ENCODE data around the gene ACOXL.

Gene ACOXL

DNA sequence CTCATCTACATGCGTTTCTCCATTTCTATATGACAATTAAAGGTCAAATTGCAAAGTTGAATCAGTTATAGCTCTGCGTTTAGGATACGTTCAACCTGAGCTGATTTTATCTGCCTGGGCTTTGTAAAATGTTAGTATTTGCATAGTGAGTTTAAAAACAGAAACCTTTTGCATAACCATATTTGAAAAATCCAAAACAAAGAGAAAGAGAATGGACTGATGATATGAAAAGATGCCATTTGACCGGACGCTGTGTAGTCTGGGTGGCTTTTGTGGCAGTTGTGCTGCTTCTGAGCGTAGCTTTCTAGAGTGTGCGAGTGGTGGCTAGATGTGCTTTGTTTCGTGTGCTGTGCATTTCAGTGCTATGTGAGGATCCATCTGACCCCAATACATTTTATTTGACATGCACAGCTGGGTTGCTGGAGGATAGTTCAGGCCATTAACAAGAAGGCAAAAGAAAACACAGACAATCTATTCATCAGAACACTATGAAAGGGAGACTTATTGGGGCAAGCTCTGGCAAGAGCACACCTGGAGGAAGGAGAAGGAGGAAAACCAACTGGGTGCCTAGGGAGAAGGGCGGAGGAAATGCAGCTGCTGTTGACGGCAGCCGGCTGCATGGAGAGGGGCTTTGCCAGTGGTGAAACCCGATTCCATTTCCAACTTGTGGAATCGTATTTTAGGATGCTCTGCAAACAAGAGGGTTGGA lies 126.8 kb downstream of the ACOXL start:
- FAIRE-seq: no peak

DNA sequence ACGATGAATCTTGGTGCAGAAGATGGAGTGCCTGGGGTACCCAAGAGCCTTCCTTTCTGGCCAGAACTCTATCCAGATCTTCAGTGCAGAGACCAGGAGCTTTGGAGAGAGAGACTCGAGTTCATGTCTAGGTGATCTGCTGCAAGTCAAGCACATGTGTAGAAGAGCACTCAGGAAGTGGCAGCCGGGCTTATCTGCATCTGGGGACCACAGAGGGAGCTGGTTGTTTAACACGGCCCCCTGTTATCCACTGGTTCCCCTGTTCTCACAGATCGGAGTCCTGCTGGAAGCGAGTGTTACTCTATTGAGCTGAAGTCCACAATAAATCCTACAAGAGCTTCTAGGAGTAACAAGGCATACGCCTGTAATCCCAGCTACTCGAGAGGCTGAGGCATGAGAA lies 128.3 kb downstream of the ACOXL start:
- no peak for FAIRE-seq

DNA sequence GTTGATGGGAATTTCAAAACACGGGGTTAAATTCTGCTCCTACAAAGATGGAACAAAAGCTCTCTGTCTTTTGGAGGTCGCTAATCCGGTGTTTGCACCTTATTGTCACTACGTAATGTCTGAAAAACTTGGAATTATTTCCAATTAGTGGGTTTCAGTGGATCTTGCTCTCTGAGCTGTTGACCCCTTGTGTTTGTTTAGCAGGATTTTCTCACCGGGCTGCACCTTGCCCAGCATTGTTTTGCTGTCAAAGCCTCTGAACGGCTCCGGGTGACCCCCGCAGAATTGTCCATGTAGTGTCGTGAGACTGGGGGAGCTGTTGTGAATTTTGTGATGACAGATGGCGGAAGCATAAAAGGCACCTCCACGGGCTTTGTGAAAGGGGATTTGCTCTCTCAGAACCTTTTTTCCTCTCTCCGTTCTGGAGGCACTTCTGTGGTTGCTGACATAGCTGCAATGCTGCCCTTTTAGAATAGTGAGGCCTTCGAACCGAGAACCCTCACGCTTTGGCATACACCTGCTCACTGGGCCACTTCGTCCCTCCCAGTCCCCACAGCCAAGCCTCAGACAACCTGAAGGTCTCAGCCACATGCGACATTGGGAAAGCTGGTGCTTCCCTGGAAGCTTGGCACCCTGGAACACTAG lies 129.4 kb downstream of the ACOXL start:
- FAIRE-seq: no peak

DNA sequence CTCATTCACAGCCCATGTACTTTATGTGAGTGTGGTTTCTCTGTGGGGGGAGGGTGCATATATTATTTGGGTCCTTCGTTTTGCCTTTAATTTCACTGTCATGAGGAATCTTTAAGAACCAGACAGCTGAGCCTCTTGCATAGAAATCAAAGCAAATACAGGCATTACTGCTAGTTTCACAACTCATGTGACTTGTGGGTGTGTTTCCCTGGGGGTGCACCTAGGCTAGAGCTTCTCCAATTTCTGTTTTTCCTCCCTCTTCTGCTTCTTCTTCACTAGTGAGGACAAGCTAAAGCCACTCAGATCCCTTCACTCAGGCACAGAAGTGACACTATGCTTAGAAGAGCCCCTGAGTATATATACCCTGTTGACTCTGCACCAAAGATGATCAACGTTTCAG lies 131.4 kb downstream of the ACOXL start:
- FAIRE-seq: no peak

DNA sequence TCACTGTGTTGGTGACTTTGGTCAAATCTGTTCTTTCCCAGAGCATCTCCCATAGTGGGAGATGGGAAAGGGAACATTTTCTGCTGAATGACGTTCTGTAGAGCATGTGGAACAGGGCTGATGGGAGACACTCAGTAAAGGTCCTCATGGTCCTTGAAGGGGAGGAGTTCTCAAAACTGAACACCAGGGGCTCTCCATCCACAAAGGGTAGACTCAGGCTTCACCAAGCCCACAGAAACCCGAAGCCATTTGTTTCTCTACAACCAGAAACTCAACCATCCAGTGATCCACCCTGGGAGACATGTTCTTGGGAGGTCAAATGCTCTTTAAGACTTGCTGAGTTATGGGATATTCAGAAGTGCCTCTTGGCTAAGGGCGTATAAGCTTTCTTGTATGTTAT lies 131.8 kb downstream of the ACOXL start:
- no peak for FAIRE-seq

DNA sequence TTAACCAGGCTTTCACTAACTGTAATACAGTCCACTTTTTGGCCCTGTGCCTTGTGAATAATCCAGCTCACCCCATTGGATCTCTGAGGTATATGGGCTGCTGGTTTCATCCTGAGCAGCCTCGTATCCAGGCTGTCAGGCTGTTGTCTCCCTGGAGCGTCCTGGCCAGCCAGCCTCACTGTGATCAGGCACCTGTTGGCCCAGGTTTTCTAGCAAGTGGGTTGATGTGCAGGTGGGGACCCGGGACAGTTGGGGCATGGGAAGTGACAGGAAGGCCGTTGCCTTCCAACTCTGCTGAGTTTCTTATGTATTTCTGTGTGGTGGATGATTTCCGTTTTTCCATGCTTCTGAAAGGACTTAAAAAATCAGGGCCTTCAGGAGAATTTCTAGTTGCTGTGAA lies 132.4 kb downstream of the ACOXL start:
- no peak for FAIRE-seq

DNA sequence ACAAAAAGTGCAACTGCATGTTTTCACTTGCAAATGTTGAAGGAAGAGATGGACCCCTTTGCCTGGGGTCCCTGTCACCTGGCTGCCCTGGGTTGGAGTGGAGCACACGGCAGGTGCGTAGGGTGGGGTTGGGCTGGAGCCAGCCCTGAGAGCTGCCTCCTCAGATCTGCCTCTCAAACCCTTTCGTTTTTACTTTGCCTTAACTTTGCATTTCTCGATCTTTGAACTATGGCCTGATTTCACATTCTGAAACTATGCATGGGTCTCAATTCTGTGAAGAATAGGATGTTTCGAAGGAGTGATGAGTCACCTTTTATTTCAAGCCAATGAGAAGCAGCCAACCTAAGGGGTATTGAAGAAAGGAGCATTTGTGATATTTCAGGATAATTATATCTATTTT lies 132.8 kb downstream of the ACOXL start:
- FAIRE-seq: no peak

DNA sequence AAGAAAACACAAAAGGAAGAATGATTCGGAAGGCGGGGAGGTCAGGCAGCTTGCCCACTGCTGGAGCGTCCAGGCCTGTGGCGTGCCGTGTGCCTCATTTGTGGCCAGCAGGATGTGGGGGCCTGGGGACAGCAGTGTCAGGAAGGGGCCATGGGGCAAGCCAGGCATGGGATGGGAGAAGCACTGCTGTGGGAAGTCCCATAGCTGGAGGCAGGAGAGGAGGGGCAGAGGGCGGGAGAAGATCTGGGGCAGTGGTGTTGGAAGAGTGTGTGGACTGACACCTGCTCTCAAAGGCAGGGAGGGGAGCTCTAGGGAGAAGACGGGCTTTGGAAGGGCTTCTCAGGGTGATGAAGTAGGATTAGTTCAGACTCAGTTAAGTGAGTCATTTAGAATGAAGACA lies 133.7 kb downstream of the ACOXL start:
- FAIRE-seq: no peak

DNA sequence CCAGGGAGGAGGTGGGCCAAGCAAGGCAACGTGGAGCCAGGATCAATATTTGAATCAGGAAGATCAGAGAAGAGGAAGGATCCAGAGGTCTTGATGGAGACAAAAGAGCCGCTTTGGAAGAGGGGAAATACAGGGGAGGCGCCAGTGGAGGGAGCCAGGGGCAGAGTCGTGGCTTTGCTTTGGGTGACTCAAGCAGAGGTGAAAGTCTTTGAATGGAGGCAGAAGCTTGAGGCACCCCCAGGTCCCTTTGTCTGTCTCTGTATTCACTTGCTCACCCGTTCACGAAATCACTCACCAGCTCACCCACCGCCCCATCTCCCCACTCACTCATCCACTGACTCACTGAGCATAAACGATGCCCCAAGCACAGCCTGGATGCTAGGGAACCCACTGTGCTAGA lies 134.1 kb downstream of the ACOXL start:
- FAIRE-seq: no peak

DNA sequence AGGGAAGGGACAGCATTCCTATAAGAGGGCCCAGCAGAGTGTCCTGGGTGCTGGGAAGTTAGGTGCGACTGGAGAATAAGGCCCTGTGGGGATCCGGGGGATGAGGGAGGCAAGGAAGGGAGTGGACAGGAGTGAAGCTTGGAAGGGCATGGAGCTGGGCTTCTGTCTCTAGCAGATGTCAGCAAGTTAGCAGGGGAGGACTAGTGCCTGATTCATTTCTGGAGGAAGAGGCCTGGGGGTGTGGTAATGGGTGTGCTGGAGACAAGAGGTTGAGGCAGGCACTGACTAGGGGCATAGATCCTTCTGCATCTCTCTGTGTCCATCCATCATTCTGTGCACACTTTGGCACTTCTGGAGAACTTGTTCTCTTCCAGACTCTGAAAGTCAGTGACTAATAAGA lies 134.7 kb downstream of the ACOXL start:
- no peak for FAIRE-seq

DNA sequence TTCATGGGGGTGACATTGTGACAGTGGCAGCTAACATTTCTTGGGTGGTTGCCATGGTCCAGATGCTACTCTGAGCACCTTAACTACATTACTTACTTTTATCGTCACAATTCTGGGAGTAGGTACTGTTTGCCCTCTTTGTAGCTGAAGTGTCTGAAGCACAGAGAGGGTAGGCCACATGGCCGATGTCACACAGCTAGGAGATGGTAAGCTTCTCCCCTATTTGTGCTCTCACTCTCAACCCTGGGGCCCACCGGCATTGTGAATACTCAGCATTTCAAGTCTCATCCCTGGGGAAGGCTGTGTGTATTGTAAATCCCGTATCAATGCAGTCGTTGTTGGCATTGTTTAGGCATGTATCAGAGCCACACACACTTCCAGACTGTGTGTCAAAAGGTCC lies 136.6 kb downstream of the ACOXL start:
- FAIRE-seq: no peak

DNA sequence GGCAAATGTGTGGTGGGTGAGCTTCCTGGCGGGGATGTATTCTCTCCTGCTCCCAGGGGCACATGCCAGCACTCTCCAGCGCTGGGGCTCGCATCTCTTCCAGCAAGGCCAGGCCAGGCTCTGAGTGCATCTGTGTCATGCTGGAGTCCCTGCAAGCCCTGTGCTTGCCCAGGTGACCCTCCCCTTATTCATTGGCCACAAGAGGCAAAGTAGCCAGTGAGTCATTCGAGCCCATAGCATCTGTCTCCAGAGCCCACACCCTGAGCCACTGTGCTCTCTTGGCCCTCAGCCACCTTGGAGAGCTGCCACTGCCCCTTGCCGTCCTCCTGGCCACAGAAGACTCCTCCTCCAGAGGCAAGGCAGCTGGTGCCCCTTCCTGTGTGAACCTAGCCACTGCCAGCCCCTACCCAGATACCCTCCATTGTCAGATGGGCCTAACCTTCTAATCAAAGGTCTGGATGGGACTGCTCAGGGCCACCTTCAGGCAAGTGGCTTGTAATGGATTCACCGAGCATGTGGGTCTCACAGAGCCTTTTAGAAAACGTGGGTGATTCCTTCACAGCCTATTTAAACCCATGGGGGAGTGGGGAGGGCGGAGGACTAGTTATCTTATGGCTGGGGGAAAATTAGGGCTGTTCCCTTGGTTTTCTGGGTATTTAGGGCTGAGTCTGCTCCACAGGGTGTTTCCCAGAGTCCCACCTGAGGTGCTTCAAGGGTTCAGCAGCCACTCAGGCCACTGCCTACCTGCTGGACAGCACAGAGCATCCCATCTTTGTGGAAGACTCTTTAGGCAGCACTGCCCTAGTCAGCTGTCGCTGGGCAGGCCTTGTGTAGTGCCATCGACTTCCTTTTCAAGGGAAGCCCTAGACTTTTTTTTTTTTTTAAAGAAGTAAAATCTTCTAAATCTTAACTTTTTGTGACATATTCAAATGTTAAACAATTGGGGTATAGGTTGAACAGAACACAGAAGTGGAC lies 137.4 kb downstream of the ACOXL start:
- no peak for FAIRE-seq

DNA sequence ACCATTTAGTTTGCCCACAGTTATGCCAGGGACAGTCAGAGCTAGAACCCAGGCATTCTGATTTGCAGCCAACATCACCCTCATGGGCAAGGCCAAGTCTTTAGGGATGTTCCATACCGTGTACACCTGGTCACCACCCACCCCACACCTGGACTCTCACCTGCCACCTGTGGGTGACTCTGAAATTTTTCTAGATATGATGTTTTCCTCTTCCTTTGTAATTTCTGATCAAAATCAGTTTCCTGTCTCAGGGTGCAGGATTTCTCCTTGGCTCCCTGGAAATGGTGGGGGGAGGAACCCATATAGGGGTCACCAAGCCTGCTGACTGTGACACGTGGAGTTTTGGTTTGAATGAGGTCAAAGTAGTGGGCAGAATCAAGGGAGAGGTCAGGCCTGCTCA lies 138.2 kb downstream of the ACOXL start:
- FAIRE-seq: no peak

DNA sequence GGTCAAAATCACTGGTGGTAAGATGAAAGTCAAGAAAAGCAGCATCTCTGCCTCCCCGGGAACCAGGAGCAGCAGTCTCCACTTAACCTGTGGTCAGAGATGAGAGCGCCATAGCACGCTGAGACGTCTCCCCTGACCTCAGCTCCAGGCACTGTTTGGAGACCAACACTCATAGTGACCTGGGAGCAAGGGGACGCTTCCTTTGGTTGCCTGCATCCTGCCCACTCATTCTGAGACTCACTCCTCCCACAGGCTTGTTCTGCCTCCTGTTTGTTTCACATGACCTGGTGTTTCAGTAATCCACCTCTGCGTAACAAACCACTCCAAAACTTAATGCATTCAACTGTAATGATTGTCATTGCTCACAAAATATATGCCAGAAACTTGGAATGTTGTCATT lies 139.3 kb downstream of the ACOXL start:
- FAIRE-seq: no peak

DNA sequence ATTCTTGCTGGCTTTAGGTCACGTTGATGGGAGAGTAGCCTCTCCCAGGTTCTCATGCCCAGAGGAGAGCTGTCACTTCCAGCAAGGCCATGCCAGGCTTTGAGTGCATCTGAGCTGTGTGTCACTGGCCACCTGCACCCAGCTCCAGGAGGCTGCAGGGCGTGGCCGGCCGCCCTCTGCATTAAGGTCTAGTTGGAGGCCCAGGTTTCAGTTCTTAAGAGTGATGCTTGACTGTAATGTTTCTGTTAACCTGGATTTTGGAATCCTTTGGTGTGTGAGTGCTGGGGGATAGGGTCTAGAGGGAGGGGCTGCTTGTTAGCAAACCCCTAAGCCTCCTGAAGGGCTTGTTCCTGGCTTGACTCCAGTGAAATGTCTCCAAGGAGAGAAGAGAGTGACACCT lies 140.1 kb downstream of the ACOXL start:
- FAIRE-seq: no peak

DNA sequence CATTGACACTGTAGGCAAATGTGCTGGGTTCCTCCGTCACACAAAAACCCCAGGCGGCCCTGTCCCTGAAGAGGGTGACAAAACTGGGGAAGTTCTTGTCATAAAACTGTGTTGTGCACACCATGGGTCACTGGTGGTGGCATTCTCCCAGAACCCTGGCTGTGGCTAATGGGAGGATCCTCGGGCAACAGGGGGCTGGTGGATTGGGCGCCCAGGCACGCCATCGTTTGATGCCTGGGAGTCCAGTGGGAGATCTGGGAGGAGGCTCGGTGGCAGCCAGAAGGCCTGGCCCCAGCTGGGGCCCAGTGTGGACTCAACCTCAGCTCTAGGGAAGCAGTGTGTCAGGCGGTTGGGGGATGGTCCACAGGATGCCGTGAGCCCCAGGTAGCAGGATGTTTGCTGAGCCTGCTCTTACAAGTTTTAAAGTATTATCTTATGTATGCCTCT lies 140.7 kb downstream of the ACOXL start:
- FAIRE-seq: no peak

DNA sequence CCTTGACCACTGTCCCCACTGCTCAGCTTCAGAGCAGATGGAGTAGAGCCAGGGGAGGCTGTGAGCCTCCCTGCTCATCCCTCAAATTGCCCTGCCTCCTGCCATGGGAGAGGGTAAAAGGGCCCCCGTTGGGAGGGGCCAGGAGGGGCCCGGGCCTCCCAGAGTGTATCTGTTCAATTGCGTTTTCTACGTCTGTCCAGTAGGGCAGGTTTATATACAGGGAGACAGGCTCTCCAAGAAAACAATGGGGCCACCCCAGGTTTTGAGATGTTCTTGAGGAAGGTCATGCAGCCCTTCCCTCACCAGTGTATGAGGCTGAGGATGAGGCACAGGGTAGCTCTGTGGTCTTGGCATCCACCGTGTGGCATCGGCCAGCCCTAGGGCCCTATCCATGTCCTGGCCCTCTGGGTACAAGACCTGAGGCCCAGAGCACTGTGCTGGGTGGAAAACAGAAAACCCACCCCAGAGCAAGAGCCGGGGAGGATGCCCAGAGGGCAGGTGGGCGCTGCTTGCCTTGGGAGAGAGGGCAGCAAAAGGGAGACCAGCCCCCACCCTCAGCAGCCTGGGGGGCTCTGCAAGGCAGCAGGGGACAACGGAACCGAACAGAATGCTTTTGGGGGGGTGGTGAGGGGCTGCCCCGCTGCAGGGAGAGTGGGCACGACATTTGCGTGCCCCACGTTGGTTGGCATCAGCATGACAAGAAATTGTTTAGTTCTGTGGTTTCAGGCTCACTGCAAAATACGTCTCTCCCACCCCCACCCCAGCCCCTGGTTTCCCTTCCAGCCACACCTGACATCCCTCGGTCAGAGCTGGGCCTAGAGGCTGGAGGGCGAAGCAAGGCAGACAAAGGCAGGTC lies 141.5 kb downstream of the ACOXL start:
- FAIRE-seq: no peak

DNA sequence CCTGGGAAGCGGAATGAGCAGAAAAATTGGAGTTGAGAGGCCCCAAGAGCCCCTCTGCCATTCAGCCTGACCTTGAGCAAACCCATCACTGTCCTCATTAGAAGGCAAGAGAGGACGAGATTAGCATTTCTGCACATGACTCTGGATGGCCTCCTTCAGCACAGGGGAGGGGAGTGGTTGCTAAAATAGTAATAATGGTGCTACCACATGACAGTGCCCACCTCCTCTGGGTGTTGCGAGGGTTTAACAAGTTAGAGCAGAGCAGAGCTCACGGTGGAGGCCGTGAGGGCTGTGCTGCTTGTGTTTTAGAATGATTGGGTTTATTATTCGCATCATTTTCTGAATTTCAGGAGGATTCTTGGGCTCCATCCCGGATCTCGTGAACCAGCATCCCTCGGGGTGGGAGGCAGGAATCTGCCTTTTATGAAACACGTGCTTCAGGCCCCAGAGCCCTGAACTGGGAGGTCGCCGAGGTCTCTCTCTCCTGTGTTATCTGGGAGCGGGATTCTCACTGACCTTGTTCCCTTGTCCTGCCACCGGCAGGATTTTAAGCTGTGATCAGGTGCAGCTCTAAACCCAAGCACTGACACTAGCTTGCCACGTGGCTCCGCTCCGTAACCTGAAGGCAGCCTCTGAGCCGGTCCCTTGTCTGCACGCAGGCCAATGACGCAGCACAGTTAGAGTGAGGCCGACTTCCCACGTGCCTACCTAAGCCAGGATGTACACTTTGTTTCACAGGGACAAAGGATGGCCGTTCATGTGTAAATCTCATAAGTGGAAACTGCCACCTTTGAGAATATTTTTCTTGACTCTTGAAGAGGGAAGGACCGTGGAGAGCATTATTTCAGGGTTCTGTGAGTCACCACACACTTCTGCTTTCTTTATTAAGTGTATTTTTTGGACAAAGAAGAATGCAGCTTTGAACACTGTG lies 142.3 kb downstream of the ACOXL start:
- no peak for FAIRE-seq

DNA sequence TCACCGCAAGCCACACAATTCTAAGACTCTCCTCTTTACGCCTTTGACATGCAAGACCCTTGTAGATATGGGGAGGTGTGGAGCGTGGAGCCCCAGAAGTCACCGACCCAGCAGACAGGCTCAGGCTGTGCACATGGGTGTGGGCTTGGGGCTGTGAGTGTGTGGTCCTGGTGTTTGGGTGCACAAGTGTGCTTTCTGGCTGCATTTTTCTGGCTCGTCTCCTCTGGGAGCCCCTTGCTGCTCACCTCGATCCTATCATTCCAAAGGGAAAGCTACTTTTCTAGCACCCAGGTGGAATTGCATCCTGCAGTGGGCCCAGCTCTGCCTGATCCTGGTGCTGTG lies 143.0 kb downstream of the ACOXL start:
- FAIRE-seq: no peak

DNA sequence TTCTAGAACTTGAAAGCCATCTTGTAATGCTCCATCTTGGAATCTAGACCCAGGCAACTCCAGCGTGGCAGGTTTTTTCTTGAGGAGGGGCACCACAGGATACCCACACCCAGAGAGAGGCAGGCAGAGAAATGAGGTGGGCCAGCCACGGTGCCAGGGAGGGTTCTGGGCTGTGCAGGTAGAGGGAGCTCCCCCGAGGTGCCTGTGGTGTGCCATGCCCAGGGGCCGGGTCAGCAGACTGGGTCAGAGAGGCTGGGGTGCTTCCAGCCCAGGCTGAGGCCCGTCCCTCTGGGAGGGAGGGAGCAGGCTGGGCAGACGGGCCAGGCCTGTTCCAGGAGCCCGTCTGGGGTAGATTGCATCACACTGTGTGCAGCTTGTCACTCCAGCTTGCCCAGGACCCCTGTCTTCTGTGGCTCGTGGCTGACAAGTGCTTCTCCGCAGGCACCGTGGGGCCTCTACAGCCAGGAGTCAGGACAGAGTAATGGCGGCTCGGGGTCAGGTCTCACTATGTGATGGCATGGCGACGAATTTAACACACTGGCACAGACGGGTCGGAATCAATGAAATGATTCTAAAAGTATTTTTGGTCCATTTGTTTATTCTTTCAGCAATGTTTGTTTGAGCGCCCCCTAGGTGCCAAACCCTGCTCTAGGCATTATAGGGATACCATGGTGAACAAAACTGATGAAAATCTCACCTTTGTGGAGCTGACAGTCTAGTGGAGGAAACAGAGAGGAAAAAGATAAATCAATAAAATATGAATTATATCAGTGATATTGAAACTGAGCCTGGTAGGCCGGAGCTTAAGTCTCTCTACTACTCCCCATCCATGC lies 144.0 kb downstream of the ACOXL start:
- no peak for FAIRE-seq
